SK-N-DZ (cell line): ENCODE results near the gene TRIO.

Experiments
- DNase-seq: peaks from one replicate; pipeline ENCODE4 v3.0.0-alpha.2; 2015; ENCODE audit warnings: low spot score

TRIO gene

DNA sequence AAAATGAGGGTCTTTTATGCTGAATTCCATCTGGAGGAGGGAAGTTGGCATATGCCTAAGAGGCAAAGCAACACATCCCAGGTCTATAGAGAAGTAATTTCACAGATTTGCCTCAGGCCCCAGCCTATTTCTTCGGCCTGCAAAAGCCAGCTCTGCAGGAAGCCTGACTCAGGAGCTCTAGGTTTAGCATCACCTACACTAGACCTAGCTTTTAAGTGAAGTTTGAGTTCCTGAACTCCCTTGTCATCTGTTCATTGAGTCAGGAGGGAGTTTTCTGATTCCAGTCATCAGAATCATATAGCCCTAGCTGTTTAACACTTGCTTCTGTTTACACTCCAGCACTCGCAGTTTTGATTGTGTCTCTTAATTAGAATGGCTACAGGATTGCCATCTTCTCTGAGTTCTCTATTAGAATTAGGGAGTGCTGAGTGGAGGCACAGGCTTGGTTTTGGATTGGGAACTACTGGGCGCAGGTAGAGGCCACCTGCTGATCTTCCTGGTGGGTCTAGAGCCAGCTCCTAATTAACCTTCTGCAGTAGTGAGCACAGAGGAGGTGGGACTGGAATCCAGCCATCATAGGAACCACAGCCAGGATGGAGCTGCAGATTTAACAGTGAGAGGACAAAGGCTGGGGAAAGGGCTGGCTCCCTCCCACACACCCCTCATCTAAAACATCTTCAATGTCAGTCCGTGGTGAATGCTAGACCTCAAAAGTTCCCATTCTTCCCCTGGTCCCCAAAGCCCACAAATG lies 179.5 kb downstream of the TRIO start:
- no peak for DNase-seq

GRCh38 chr5:14323466-14323865 lies 180.3 kb downstream of the TRIO start:
- DNase-seq, result no peak

GRCh38 chr5:14325369-14325768 lies 182.2 kb downstream of the TRIO start:
- DNase-seq, result no peak

DNA sequence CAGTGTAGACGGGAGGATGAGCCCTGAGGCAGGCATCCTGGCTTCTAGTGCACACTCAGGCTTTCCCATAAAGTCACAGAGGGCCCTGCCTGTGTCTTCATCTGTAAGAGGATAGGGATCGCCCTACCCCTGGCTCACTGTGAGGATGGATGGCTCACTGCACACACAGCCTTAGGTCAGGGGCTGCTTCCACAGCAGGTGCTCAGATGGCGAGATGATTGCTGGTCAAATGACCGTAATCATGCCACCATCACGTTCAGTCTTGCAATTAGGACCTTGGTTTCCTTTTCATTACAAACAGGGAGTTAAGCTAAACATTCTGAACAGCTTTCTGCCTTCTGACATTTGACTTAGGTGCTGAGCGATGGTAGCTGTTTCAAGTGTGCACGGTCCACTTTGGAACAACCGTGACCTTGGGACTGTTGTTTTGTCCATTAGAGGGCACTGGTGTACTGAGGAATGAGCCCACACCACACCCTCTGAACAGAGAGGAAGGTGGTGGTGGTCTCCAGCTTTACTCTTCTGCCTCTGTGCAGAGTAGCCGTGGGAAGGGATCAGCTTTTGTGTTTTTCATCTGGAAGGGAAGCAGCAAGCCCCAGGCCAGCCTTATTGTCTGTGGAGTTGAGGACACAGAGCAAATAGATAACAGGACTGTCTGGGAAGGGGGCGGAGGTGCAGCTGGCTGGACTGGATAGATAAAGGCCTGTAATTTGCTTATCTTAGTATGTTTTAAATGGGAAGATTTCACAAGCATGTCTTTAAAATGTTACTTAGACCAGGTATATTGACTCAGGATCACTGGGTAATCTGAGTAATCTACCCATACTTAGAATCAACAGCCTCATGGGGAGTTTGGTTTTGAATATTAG lies 183.1 kb downstream of the TRIO start:
- peak; percentile 24 for DNase-seq

DNA sequence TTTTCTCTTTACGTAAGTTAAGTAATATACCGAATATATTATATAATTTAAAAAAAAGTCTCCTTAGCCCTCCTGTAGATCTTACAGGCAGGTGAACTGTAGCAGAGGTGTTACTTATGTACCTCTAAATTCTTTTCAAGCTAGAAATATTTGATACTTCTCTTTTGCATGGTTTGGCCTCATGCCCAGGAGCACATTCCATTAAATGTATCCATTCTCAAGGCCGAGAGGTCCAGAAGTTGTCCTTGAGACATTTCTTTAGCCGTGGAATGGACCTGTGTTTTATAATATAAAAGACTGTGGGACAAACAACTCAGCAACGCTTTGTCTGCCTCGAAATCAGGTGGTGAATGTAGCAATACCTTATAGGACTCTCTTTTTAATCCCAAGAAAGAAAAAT lies 184.5 kb downstream of the TRIO start:
- no peak for DNase-seq

GRCh38 chr5:14328144-14328543 lies 185.0 kb downstream of the TRIO start:
- no peak for DNase-seq

DNA sequence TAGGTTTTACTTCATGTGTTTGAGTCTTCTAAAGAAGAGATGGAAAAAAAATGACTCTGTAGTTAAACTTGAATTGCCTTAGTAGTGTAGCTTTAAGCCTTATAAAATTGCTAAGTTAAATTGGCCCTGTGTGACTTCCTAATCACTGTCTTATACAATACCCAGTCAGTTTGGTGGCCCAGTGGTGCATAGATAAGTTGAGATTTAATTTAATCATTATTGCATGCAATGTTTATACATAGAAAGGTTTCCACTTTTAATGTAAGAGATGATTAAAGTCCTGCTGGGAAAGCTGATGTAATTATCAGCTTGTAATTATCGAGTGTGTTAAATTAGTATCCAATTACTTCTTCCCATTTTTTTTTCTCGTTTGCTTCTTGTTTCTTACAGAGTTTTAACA lies 187.1 kb downstream of the TRIO start:
- DNase-seq, result no peak

DNA sequence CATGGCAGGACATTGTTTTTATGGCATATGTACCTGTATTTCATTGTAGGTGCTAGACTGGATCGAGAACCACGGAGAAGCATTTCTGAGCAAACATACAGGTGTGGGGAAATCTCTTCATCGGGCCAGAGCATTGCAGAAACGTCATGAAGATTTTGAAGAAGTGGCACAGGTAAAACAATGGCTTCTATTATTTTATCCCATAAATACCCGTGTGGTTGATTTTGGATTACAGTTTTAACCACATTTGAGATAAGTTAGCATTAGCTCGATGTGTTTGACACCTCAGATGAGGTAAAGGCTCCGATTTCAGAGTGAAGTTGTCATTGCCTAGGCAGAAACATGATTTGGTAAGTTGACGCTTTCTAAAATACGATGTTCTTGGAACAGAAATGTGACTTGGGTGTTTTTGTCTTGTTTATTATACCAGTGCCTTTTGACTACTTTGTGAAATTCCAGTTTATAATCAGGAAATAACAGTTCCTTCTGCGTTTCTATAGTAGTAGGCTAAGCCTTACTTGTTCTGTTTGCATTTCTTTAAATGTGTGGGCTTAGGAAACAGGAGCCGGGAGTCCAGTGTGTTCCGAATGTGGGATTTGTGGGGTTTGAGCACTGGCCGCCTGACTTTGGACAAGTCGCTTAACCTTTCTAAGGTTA lies 187.7 kb downstream of the TRIO start:
- no peak for DNase-seq

GRCh38 chr5:14331386-14331781 lies 188.2 kb downstream of the TRIO start:
- no peak for DNase-seq

- DNase-seq, result no peak
Observed at GRCh38 chr5:14332038-14332631, 189.0 kb downstream of the TRIO start.

DNA sequence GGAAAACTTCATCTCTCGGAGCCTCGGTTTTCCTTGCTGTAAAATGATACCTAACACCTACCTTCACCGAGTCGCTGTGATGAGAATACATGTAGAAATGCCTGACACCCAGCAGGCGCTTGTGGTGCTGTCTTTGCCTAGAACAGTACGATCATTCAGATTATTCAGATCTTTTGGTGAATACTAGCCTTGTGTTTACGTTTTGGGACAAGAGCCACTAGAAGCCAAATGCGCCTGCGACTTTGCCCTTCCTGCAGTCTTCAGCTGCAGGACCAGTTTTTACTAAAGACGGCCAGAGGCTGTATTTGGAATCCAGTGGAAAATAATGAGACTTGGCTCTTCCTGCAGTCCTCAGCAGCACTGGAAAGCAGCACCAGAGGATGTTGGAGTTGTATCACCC lies 189.6 kb downstream of the TRIO start:
- no peak for DNase-seq

DNA sequence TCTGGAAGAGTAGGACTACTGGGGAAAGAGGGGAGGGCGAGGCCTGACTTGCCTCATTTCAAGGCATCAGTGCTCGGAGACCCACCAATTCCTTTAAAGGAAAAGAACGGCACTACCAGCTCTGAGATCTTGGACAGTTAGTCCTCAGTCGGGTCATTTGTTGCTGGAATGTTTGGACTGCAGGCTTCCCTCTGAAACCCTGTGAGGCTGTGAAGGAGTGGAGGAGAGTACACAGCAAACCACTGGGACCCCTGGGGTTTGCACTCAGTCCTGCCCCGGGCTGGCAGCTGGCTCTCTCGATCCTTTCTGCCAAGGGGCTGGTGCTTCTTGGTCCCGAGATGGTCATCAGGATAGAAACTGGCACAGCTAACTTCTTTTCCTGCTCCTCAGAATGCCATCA lies 194.5 kb downstream of the TRIO start:
- DNase-seq, result no peak

GRCh38 chr5:14339468-14339867 lies 196.3 kb downstream of the TRIO start:
- DNase-seq, result no peak

- no peak for DNase-seq
Observed at GRCh38 chr5:14341571-14342230, 198.6 kb downstream of the TRIO start.

DNA sequence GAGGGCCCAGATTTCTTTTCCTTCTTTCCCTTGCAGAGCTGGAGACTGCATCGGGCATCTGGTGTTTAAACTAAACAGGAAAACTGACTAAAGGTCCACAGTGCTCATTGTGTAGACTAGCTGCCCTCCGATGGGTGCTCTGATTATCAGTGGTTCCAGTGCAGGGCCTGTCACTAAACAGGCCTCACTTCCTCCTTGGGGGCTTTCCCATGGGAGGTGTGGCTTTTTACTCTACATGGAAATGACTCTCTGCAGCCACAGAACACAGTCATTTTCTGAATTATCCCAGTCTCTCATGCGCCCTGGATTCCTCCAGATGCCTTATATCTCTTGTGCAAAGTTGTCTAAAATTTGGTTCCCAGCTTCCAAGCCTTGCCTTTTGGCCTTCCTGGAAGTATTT lies 199.2 kb downstream of the TRIO start:
- no peak for DNase-seq

DNA sequence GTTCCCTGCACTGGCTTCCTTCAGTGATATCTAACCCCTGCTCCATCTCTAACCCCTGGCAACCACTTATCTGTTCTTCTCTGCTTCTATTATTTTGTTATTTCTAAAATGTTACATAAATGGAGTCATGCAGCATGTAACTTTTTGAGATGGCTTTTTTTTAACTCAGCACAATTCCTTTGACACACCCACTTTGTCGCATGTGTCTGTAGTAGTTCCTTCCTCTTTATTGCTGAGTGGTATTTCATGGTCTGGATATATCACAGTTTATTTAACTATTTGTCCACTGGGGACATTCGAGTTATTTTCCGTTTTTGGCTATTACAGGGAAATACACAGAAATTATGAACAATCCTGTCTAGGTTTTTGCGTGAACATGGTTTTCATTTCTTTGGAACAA lies 200.2 kb downstream of the TRIO start:
- no peak for DNase-seq

DNA sequence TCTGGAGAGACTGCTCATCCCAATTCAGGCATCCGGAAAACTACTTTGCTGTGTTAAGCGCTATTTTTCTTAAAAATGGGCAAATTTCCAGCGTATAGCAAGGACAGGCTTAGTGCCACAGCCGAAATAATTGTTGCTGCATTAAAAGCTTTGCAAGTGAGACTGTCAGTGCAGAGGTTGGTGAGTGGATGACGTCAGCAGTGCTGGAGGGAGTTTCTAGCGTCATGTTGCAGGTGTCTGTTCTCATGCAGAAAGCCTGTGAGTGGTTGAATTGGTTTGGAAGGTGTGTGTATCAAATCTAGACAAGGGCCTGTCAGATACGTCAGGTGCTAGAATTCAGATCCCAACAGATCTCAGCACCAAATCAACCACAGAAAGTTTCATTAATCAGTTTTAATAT lies 204.4 kb downstream of the TRIO start:
- DNase-seq, result no peak

GRCh38 chr5:14348142-14348541 lies 205.0 kb downstream of the TRIO start:
- no peak for DNase-seq

GRCh38 chr5:14349029-14349428 lies 205.9 kb downstream of the TRIO start:
- DNase-seq, result no peak

- DNase-seq, result no peak
Observed at GRCh38 chr5:14351086-14351661, 208.0 kb downstream of the TRIO start.
